MCF 10A (cell line): ENCODE results near the gene MTUS2. TPM values are rescaled to one million over a fixed set of nuclear protein-coding genes. Genes with fewer than 3 reads are reported as not detected.

Experiments used
- BruUV-seq: library from RNA; stranded (reverse); fragments of 400-500 nt; replicated peaks from 2 replicates; lab custom pipeline; 2021; lab: Mats Ljungman, UMichigan
- CTCF ChIA-PET: fragments of 300-600 bp; sonication (Branson Sonifier 250); formaldehyde crosslinking; extraction: SDS; loops from one replicate; lab custom pipeline; 2021; ENCODE audit warnings: antibody characterized with exemption, inconsistent platforms; lab: Yijun Ruan, JAX
- POLR2A ChIA-PET: fragments of 300-600, 350-650 bp; sonication (Branson Sonifier 250); formaldehyde crosslinking; extraction: SDS; loops from one replicate; lab custom pipeline; 2020; ENCODE audit warnings: antibody characterized with exemption, inconsistent platforms; lab: Yijun Ruan, JAX
- DNase-seq: peaks from one replicate; pipeline ENCODE4 v3.0.0-alpha.2; 2018; ENCODE audit not compliant: unreplicated experiment
- H3K27ac Mint-ChIP-seq: one replicate; pipeline ENCODE4 v1.8.0; 2022; ENCODE audit warnings: mild to moderate bottlenecking, low read depth, mixed read lengths; ENCODE audit not compliant: unreplicated experiment
- H3K27me3 Mint-ChIP-seq: one replicate; pipeline ENCODE4 v1.8.0; 2022; ENCODE audit warnings: mixed read lengths; ENCODE audit not compliant: insufficient read depth, unreplicated experiment
- H3K36me3 Mint-ChIP-seq: one replicate; pipeline ENCODE4 v1.8.0; 2022; ENCODE audit warnings: mild to moderate bottlenecking, moderate library complexity, mixed read lengths; ENCODE audit not compliant: insufficient read depth, unreplicated experiment
- H3K4me1 Mint-ChIP-seq: one replicate; pipeline ENCODE4 v1.8.0; 2022; ENCODE audit warnings: mixed read lengths; ENCODE audit not compliant: insufficient read depth, unreplicated experiment
- H3K4me3 Mint-ChIP-seq: one replicate; pipeline ENCODE4 v1.8.0; 2022; ENCODE audit warnings: mild to moderate bottlenecking, moderate library complexity, mixed read lengths; ENCODE audit not compliant: unreplicated experiment
- H3K9me3 Mint-ChIP-seq: one replicate; pipeline ENCODE4 v1.8.0; 2022; ENCODE audit warnings: mixed read lengths; ENCODE audit not compliant: unreplicated experiment
- CTCF ChIP-seq: fragments of 200-600 bp; IDR thresholded peaks from one replicate; pipeline ENCODE4 v1.8.0; 2022; ENCODE audit warnings: antibody characterized with exemption, mild to moderate bottlenecking; ENCODE audit not compliant: unreplicated experiment
- intact Hi-C: fragments of 100-400 bp; cut with micrococcal nuclease; formaldehyde crosslinking; loops from 2 replicates; pipeline ENCODE4 v1.14.1; 2022
- total RNA-seq: library from RNA; stranded (reverse); gene quantifications from 2 replicates; pipeline ENCODE4 v1.2.3, GENCODE V29; 2022

The MTUS2 gene
- total RNA-seq, 1 experiment from 2014 or later = not detected

- ChIA-PET CTCF (interaction anchor here (0.7 to 1.6 kb wide), 3 partner anchors 9 to 18 kb away, joined by 3 to 6 read pairs (median 4); no protein-coding TSS in a partner anchor), POLR2A (interaction anchor here (1.1 kb wide), 1 partner anchor 18 kb away, joined by 4 read pairs; no protein-coding TSS in a partner anchor)
- H3K4me3 Mint-ChIP-seq = no peak overlapping the region
- H3K4me1 Mint-ChIP-seq = peaks cover 22% of the 10 kb centered on the region
- H3K27me3 Mint-ChIP-seq = peaks cover 16% of the 10 kb centered on the region
- no peaks in the 10 kb centered on the region for H3K9me3 Mint-ChIP-seq
- no peak for DNase-seq
- no TSS peak for BruUV-seq
- intact Hi-C loops = no loop called here
- no peak overlapping the region for H3K27ac Mint-ChIP-seq
- peaks cover 6% of the 10 kb centered on the region for H3K36me3 Mint-ChIP-seq
- no peak for TF ChIP-seq CTCF
Observed at GRCh38 chr13:29452773-29453616, 632.9 kb downstream of the MTUS2 start.

- POLR2A ChIA-PET = no interaction called here
- Mint-ChIP-seq H3K4me3 (no peak overlapping the region), H3K36me3 (peaks cover 6% of the 10 kb centered on the region), H3K27me3 (peaks cover 16% of the 10 kb centered on the region), H3K27ac (no peak overlapping the region), H3K9me3 (no peaks in the 10 kb centered on the region), H3K4me1 (peaks cover 22% of the 10 kb centered on the region)
- no TSS peak for BruUV-seq
- no peak for DNase-seq
- intact Hi-C loops = no loop called here
- CTCF ChIA-PET = interaction anchor here (0.8 to 1.6 kb wide), 2 partner anchors 10 to 18 kb away, joined by 3 to 6 read pairs; no protein-coding TSS in a partner anchor
- TF ChIP-seq CTCF = no peak
Observed at GRCh38 chr13:29453617-29454011, 633.5 kb downstream of the MTUS2 start.

GRCh38 chr13:29454931-29455481, 634.9 kb downstream of the MTUS2 start:
- CTCF ChIA-PET = interaction anchor here (0.6 to 1.6 kb wide), 6 partner anchors 13 to 687 kb away, joined by 3 to 6 read pairs (median 3); no protein-coding TSS in a partner anchor
- peak; percentile 95 for DNase-seq

More at GRCh38 chr13:29454931-29455481, 634.9 kb downstream of the MTUS2 start:
- POLR2A ChIA-PET = interaction anchor here (0.6 to 1.4 kb wide), 5 partner anchors 10 to 19 kb away, joined by 3 to 9 read pairs (median 3); no protein-coding TSS in a partner anchor
- Mint-ChIP-seq H3K9me3 (no peaks in the 10 kb centered on the region), H3K4me1 (peaks cover 26% of the 10 kb centered on the region), H3K4me3 (no peak overlapping the region), H3K36me3 (peaks cover 6% of the 10 kb centered on the region), H3K27ac (peak overlapping the region; percentile 83), H3K27me3 (peaks cover 9% of the 10 kb centered on the region)
- intact Hi-C loops = no loop called here
- no TSS peak for BruUV-seq
- TF ChIP-seq CTCF = peak; percentile 28
